HG03442 (cell line): ENCODE results near the gene COPG2.
A peak's percentile ranks its signal among the peaks of the same experiment; 100 is the strongest.
"Not testable (repeated sequence)": the region's sequence is repeated elsewhere in the genome, so short reads cannot be mapped to it uniquely, and the experiment has no call there.

Experiments used
- ATAC-seq: cut with Tn5 transposase; IDR thresholded peaks from one replicate; pipeline ENCODE4 v1.9.1; 2021; ENCODE audit warnings: mild to moderate bottlenecking, moderate library complexity; ENCODE audit not compliant: unreplicated experiment

The COPG2 gene

DNA sequence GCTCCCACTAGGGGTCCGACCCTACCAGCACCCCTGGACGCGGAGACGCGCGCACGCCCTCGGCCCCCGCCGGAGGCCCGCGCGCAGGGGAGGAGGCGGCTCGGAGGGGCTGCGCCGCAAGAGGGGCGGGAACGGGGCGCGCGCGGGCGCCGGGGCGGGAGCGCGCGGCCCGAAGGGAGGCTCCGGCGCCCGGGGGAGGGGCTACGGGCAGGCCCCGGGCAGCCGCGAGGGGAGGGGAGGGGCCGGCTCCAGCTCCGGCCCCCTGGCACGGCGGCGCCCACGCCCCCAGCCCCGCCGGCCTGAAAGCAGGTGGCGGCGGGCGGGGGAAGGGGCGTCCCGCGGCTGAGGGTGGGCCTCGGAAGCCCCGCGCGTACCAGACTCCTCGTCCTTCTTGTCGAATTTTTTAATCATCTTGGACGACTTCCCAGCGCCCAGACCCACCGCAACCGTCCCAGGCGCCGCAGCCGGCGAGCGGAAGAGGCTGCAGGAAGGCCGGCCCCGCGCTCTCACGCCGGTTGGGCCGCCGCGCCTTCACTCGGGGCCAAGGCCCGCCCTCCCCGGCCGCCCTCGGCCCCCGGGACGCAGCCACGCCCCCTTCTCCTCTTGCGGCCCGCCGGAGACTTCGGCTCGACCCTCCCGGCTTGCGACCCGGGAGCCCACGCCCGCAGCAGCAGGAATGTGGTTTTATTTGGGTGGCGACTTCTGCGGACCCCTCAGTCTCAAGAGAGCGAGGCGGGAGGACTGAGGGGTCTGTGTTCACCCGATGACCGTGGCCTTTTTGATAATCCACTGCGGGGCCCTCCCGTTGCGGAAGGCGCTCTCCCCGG is at the start of gene COPG2:
TSS of gene COPG2 (minus strand) at position 491 of the 827 bp plus-strand sequence. CDS start at position 411, 80 bp downstream.
- ATAC-seq = peak; percentile 91

DNA sequence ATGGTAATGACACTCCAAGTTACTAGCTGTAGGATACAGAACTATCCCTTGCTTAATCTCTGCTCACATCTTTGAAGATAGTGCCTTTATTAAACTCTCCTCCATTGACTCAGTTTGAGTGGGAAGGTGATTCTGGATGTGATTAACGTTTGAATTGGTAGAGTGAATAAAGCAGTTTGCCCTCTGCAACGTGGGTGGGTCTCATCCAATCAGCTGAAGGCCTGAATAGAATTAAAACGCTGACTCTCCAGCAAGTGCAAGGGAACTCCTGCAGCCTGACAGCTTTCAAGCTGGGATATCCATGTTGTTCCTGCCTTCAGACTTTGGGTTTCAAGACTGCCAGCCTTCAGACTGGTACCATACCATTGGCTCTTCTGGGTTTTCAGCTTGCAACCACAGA is 43.9 kb upstream of the COPG2 start:
- ATAC-seq = no peak

DNA sequence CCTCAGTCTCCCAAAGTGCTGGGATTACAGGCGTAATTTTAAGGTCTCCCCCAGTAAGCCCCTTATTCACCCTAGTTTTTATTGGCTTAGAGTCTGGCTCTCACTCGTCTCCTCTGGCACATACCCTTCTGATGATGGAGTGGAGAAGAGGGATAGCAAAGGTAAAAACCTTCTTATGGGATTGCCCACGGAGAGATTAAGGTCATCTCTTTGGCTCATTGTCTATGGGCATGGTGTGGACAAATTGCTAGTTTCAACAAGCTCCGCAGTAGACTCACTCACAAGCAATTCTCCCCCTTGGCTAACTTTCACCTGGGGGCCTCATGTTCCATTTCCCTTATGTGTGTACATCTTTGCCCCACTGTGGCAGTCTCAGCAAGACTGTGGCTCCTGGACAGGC is 40.2 kb upstream of the COPG2 start:
- ATAC-seq = no peak

DNA sequence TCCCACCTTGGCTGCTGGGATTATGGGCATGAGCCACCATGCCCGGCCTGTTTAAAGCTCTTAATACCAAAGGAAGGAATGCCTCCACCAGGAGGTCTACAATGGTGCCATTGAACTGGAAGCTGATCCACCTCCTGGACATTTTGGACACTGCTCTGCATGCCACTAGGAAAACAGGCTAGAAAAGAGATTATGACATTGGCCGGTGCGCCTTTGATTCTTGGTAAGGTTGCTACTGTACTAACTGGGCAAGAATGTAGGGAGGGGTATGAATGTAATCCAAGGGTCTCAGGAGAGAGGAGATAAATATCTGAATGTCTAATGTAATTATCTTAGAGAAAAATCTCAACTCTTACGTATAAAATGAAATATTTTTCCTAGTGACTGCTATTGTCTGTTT is 39.5 kb upstream of the COPG2 start:
- ATAC-seq = no peak

- ATAC-seq = no peak
Measured at GRCh38 chr7:130703851-130704250, 35.3 kb upstream of the COPG2 start.

DNA sequence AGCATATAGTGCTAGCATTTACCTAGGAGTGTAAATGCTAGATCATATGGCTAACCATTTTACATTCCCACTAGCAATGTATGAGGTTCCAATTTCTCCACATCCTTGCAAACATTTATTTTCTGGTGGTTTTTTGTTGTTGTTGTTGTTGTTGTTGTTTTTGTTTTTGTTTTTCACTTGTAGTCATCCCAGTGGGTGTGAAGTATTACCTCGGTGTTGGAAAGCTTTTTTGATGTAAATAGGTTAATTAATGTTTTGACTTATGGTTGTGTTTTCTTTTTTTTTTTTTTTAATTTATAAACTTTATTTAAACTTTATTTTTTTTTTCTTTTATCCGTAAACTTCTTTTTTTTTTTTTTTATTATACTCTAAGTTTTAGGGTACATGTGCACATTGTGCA is 33.1 kb upstream of the COPG2 start:
- ATAC-seq = no peak

DNA sequence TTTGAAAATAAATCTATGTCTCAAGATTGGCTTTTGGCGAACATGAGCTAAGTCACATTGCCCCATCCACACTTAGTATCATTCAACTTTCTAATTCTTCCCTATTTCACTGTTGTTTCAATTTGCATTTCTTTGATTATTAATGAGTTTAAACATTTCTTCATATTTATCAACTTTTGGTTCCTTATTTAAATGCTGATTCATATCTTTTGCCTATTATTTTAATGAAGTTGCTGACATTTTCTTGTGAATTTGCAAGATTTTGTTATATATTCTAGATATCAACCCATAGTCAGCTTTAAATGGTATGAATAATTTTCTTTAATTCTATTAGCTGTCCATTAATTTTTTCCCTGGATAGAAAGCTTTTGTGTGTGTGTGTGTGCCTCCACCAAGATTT is 32.2 kb upstream of the COPG2 start:
- no peak for ATAC-seq

GRCh38 chr7:130699686-130700085 is 31.1 kb upstream of the COPG2 start:
- no peak for ATAC-seq

GRCh38 chr7:130697820-130698219 is 29.3 kb upstream of the COPG2 start:
- ATAC-seq = no peak

- ATAC-seq = no peak
Measured at GRCh38 chr7:130695840-130696239, 27.3 kb upstream of the COPG2 start.

DNA sequence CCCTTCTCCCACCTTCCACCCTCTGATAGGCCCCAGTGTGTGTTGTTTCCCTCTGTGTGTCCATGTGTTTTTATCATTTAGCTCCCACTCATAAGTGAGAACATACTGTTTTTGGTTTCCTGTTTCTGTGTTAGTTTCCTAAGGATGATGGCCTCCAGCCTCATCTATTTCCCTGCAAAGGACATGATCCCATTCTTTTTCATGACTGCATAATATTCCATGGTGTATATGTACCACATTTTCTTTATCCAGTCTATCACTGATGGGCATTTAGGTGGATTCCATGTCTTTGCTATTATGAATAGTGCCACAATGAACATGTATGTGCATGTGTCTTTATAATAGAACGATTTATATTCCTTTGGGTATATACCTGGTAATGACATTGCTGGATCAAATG is 23.8 kb upstream of the COPG2 start:
- not testable (repeated sequence) for ATAC-seq

GRCh38 chr7:130689683-130690082 is 21.1 kb upstream of the COPG2 start:
- no peak for ATAC-seq

DNA sequence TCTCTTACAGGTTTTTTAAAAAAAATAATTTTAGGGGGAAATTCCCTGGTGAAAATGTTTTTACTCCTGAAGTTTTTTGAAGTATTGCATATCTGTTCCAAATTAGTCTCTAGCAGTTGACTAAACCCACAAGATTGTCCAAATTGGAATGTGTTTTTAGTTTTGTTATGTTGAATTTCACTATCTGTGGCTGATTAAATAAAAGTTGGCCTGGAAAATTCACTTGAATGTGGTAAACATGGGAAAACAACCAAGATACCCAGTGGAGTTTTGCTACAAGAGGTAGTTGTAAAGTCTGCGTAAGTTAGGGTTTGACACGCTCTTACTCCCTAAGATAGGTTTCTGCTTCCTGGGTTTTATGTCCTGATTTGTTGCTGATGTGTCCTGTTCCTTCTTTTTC is 14.5 kb upstream of the COPG2 start:
- ATAC-seq = no peak

DNA sequence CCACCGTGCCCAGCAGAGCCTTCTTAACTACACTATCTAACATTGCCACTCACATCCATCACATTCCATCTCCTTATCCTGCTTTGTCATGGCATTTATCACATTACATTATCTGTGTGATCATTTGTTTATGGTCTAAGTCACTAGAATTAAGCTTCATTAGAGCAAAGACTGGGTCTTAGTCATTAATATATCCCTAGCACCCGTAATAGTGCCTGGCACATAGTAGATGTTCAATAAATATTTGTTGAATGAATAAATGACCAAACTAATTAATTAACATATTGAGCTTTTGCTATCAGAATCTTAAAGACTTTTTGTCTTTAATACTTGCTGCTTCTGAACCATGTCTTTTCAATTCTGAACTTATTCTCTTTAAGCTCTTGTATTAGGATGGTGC is 5.9 kb upstream of the COPG2 start:
- ATAC-seq = no peak

DNA sequence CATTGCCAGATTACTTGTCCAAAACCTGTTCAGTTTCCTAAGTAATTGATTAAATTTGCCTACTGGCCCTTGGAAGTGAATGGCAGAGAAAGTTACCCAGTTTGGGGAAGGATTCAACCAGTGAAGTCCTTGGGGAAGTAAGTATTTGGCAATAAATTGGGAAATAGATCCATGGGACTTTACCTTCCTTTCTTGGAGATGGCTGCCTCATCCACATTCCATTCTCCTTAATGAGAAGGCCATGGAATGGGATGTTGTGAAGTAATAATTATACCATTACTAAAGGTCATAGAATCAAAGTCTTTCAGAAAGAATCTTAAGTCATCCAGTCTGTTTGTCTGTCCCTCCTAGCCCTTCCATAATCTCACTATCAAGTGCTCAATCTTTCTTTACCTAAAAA is 4.5 kb upstream of the COPG2 start:
- no peak for ATAC-seq

DNA sequence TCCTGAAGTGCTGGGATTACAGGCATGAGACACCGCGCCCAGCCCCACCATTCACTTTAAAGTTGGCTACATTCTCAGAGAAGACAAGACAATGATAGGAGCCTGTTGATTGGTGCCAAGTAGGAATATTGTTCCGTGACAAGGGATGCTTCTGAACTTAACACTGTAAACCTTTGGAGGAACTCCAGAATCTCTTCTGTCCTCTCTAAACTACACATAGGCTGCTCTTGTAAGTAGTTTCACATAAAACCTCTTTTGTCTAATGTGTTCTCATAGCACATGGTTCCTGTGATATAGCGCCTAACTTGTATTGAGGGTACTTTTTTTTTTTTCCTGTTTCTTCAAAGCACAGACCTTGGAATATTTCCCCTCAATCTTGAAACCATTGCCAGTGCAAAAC is 3.6 kb upstream of the COPG2 start:
- no peak for ATAC-seq

- ATAC-seq = no peak
Measured at GRCh38 chr7:130669085-130669700, 645 bp upstream of the COPG2 start.

- no peak for ATAC-seq
Measured at GRCh38 chr7:130667593-130668257, 823 bp downstream of the COPG2 start.

- ATAC-seq = no peak
Measured at GRCh38 chr7:130662426-130662825, 6.1 kb downstream of the COPG2 start.

DNA sequence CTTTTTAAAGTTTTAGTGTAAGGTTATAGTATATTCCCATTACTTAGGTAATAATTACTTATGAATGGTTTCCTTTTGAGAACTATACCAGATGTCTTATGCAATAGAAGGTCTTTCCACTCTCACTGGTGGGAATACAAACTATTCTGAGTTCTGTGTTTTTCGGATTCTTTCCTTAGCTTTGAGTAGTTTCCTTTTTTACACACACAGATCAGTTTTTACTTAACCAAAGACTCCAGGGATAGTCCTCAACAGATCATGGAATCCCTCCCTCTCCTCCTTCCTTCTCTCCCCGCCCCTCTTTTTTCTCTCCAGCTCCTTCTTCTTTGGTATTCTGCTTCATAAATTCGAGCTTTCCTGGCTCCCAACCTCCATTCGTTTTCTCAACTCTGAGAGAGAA is 13.3 kb downstream of the COPG2 start:
- no peak for ATAC-seq

DNA sequence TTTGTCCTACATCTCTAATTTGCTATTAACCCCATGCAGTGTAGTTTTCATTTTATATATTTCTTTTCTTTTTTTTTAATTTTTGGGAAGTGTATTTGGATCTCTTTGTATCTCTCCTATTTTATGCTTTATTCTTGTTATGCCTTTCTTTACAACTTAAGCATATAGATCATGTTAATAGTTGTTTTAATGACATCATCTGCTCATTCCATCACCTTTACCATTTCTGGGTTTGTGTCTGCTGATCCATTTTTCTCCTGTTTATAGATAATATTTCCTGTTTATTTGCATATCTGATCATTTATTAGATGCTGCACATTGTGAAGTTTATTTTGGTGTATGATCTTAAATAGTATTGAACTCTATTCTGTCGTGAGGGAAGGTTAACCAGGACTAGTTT is 13.7 kb downstream of the COPG2 start:
- ATAC-seq = no peak

DNA sequence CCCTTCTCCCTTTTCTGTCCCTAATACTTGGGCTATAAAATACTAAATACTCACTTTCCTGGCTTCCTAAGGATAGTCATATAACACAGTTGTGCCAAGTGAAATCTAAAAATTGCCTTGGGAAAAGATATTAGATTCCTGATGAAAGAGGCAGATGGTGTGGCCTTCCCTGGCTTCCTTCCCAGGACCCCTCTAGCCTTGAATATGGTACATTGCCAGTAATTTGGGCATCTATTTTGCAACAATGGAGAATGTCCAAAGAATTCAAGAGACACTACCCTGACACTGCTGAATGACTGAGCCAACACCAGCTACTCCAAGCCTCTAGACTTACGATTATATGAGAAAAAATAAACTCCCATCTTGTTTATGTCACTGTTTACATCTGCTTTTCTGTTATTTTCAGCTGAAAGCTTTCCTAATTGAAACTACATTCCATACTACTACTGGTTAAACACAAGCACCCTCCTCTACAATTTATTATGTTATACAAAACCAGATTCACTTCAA is 17.9 kb downstream of the COPG2 start:
- no peak for ATAC-seq
